OCI-LY7 (cell line): ENCODE data around the gene FUNDC1.

Experiments used
- CTCF ChIP-seq: fragments of 200-600 bp; sonication (generic); conservative IDR thresholded peaks from 2 replicates; pipeline ENCODE4 v1.5.1; 2014; ENCODE audit warnings: mild to moderate bottlenecking, antibody characterized with exemption, low read length, moderate library complexity, mixed read lengths
- EZH2phosphoT487 ChIP-seq: fragments of 200-600 bp; sonication (generic); IDR thresholded peaks from 2 replicates; pipeline ENCODE4 v1.6.1; 2018; ENCODE audit warnings: low read depth, borderline replicate concordance, mild to moderate bottlenecking, mixed run types, antibody characterized with exemption, low read length, moderate library complexity, mixed read lengths

- TF ChIP-seq CTCF: no peak
- TF ChIP-seq EZH2phosphoT487: no peak
These were observed 27.9 kb upstream of the FUNDC1 start for GRCh38 chrX:44570522-44570921.
